ENCODE data around the gene ACTL7B. TPM values are rescaled to one million over a fixed set of nuclear protein-coding genes. Genes with fewer than 3 reads are reported as not detected.

The ACTL7B gene
- total and polyA plus RNA-seq, 2 experiments from 2014 or later = not detected

DNA sequence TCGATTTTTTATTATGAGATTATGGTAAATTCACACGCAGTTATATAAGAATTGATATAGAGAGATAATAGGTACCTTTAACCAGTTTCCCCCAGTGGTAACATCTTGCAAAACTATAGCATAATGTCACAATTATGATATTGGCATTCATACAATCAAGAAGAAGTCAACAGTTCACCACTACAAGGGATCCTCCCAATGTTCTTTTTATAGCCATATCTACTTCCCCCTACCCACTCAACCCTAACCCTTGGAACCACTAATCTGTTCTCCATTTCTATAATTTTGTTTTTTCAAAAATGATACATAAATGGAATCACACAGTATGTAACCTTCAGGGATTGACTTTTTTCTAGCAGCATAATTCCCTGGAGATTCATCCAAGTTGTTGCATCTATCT is 9.8 kb downstream of the ACTL7B start:
- Histone ChIP-seq H3K36me3 (ENCODE audit: low read depth) (no peaks in the 10 kb centered on the region), H3K27ac (no peak overlapping the region), H3K79me2 (ENCODE audit: insufficient read depth) (no peaks in the 10 kb centered on the region), H3K27me3 (replicated peaks; ENCODE audit: insufficient read depth) (peaks cover 7% of the 10 kb centered on the region; the same call in 1 of the 2 replicates), H2AFZ (no peak overlapping the region), H3K9me2 (ENCODE audit: insufficient read depth) (no peaks in the 10 kb centered on the region), H3F3A (ENCODE audit: insufficient read depth) (no peaks in the 10 kb centered on the region), H3K4me1 (ENCODE audit: insufficient read depth) (no peaks in the 10 kb centered on the region), H3K4me3 (no peak overlapping the region), H3K9me3 (ENCODE audit: low read depth) (no peaks in the 10 kb centered on the region), H4K20me1 (ENCODE audit: insufficient read depth) (no peaks in the 10 kb centered on the region), H3K9ac (no peak overlapping the region), H3K4me2 (ENCODE audit: unreplicated experiment) (no peak overlapping the region)
- WGBS, 2 experiments (ENCODE audit: low coverage in 1 of 2, low lambda C conversion rate in 2 of 2, missing lambda C conversion rate in 2 of 2) = 30 to 42% methylated on average over 2 of the region's 2 CpGs
- DNase-seq = no peak
- in situ Hi-C loops (cut with MboI) = no loop called here
- no peak for TF ChIP-seq EZH2phosphoT487 (IDR thresholded peaks at IDR 0.05; ENCODE audit: insufficient read depth, low read depth)
- no peak for TF ChIP-seq EZH2 (IDR thresholded peaks at IDR 0.05; ENCODE audit: insufficient read depth, poor library complexity, severe bottlenecking)

GRCh38 chr9:108845507-108845906 is 10.3 kb downstream of the ACTL7B start:
- Histone ChIP-seq H3K4me1 (ENCODE audit: insufficient read depth) (no peaks in the 10 kb centered on the region), H3K36me3 (ENCODE audit: low read depth) (no peaks in the 10 kb centered on the region), H3K9ac (no peak overlapping the region), H3K27ac (no peak overlapping the region), H3K9me2 (ENCODE audit: insufficient read depth) (no peaks in the 10 kb centered on the region), H3K4me2 (ENCODE audit: unreplicated experiment) (no peak overlapping the region), H3K4me3 (no peak overlapping the region), H3K9me3 (ENCODE audit: low read depth) (no peaks in the 10 kb centered on the region), H3F3A (ENCODE audit: insufficient read depth) (no peaks in the 10 kb centered on the region), H2AFZ (no peak overlapping the region), H3K27me3 (replicated peaks; ENCODE audit: insufficient read depth) (peaks cover 5% of the 10 kb centered on the region; the same call in 1 of the 2 replicates), H4K20me1 (ENCODE audit: insufficient read depth) (no peaks in the 10 kb centered on the region), H3K79me2 (ENCODE audit: insufficient read depth) (no peaks in the 10 kb centered on the region)
- in situ Hi-C loops (cut with MboI) = no loop called here
- 72 to 75% methylated on average over 5 of the region's 5 CpGs for WGBS, 2 experiments (ENCODE audit: low coverage in 1 of 2, low lambda C conversion rate in 2 of 2, missing lambda C conversion rate in 2 of 2)
- DNase-seq = no peak
- TF ChIP-seq EZH2phosphoT487 (IDR thresholded peaks at IDR 0.05; ENCODE audit: insufficient read depth, low read depth) (no peak), EZH2 (IDR thresholded peaks at IDR 0.05; ENCODE audit: insufficient read depth, poor library complexity, severe bottlenecking) (no peak)

DNA sequence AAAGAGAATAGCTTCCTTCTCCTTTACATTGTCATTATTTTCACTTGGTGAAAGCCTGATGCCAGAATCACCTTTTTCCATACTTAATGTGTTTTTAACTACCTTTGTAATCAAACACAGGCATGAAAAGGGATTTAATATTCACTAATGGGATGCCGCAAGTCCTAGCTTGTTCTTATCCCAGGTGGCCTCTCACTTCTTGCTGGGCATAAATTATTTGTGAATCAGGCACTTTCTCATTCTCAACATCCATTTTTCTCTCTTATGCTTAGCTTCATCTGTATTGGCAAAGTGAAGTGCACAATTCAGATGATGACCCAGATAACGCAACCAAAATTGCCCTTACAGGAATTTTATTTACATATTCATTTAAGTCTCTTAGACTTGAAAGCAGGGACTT is 10.9 kb downstream of the ACTL7B start:
- 91 to 94% methylated on average over 2 of the region's 2 CpGs for WGBS, 2 experiments (ENCODE audit: low coverage in 1 of 2, low lambda C conversion rate in 2 of 2, missing lambda C conversion rate in 2 of 2)
- in situ Hi-C loops (cut with MboI) = no loop called here
- Histone ChIP-seq H3K9ac (no peak overlapping the region), H4K20me1 (ENCODE audit: insufficient read depth) (no peaks in the 10 kb centered on the region), H2AFZ (no peak overlapping the region), H3K9me3 (ENCODE audit: low read depth) (no peaks in the 10 kb centered on the region), H3K9me2 (ENCODE audit: insufficient read depth) (no peaks in the 10 kb centered on the region), H3K36me3 (ENCODE audit: low read depth) (no peaks in the 10 kb centered on the region), H3F3A (ENCODE audit: insufficient read depth) (no peaks in the 10 kb centered on the region), H3K27ac (no peak overlapping the region), H3K27me3 (replicated peaks; ENCODE audit: insufficient read depth) (peaks cover 4% of the 10 kb centered on the region; the same call in 1 of the 2 replicates), H3K4me1 (ENCODE audit: insufficient read depth) (no peaks in the 10 kb centered on the region), H3K79me2 (ENCODE audit: insufficient read depth) (no peaks in the 10 kb centered on the region), H3K4me3 (no peak overlapping the region), H3K4me2 (ENCODE audit: unreplicated experiment) (no peak overlapping the region)
- TF ChIP-seq EZH2 (IDR thresholded peaks at IDR 0.05; ENCODE audit: insufficient read depth, poor library complexity, severe bottlenecking) = no peak
- no peak for TF ChIP-seq EZH2phosphoT487 (IDR thresholded peaks at IDR 0.05; ENCODE audit: insufficient read depth, low read depth)
- DNase-seq = no peak

DNA sequence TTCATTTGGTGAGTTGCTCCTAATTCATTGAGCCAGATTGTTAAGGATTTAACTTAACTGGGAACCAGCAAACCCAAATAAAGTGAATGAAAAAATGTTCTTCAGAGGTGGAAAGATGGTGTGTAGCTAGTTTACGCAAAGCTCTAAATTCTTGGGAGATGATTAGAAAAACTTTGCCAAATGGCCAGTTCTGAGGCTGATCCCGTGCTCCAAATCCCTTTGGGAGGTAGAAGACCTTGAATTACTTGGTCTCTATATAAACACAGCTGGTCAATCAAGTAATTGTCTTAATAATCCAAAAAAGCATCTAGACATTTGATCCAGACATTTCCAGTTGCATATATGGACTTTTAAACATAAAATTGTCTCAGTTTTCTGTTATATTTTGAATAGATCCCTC is 11.4 kb downstream of the ACTL7B start:
- in situ Hi-C loops (cut with MboI) = no loop called here

More for the DNA sequence above, 11.4 kb downstream of the ACTL7B start:
- Histone ChIP-seq H3K4me3 (no peak overlapping the region), H3K27ac (no peak overlapping the region), H3F3A (ENCODE audit: insufficient read depth) (no peaks in the 10 kb centered on the region), H3K79me2 (ENCODE audit: insufficient read depth) (no peaks in the 10 kb centered on the region), H2AFZ (no peak overlapping the region), H3K9me3 (ENCODE audit: low read depth) (no peaks in the 10 kb centered on the region), H4K20me1 (ENCODE audit: insufficient read depth) (no peaks in the 10 kb centered on the region), H3K9ac (no peak overlapping the region), H3K9me2 (ENCODE audit: insufficient read depth) (no peaks in the 10 kb centered on the region), H3K4me1 (ENCODE audit: insufficient read depth) (no peaks in the 10 kb centered on the region), H3K4me2 (ENCODE audit: unreplicated experiment) (no peak overlapping the region), H3K36me3 (ENCODE audit: low read depth) (no peaks in the 10 kb centered on the region), H3K27me3 (replicated peaks; ENCODE audit: insufficient read depth) (peaks cover 4% of the 10 kb centered on the region; the same call in 1 of the 2 replicates)
- no peak for DNase-seq
- 29 to 34% methylated on average over 2 of the region's 2 CpGs for WGBS, 2 experiments (ENCODE audit: low coverage in 1 of 2, low lambda C conversion rate in 2 of 2, missing lambda C conversion rate in 2 of 2)
- TF ChIP-seq EZH2phosphoT487 (IDR thresholded peaks at IDR 0.05; ENCODE audit: insufficient read depth, low read depth) (no peak), EZH2 (IDR thresholded peaks at IDR 0.05; ENCODE audit: insufficient read depth, poor library complexity, severe bottlenecking) (no peak)

Measured in GM23248 (cell line).